K562 (cell line): ENCODE results near the gene EGFR. TPM values are rescaled to one million over a fixed set of nuclear protein-coding genes. Genes with fewer than 3 reads are reported as not detected.

Source experiments
- ATAC-seq: fragments of 200-7000 bp; cut with Tn5 transposase; 3 replicates; pipeline ENCODE4 v1.9.1; 2020; ENCODE audit warnings: moderate library complexity
- BruUV-seq: library from RNA; stranded (reverse); fragments of 400-500 nt; replicated peaks from 2 replicates; lab custom pipeline; 2021; lab: Mats Ljungman, UMichigan
- CTCF ChIA-PET: fragments of 300-600 bp; formaldehyde crosslinking; extraction: SDS; loops from one replicate; lab custom pipeline; 2021; ENCODE audit warnings: low intra/inter-chr PET ratio; lab: Yijun Ruan, JAX
- POLR2A ChIA-PET: fragments of 300-600, 350-650 bp; sonication (Branson Sonifier 250); formaldehyde crosslinking; extraction: SDS; loops from one replicate; lab custom pipeline; 2021; ENCODE audit warnings: antibody characterized with exemption, inconsistent platforms; lab: Yijun Ruan, JAX
- DNase-seq, 4 experiments: peaks; one replicate each; pipeline versions ENCODE4 v3.0.0 to v3.0.0-alpha.2; 2011 to 2018; ENCODE audit warnings: low spot score in 3 of 4, mixed read lengths in 3 of 4; ENCODE audit errors: extremely low read depth in 1 of 4
- FAIRE-seq: peaks from 2 replicates; lab custom pipeline; 2011; peaks lifted over from hg19 to GRCh38; lab: Jason Lieb, UNC
- H2AFZ ChIP-seq: 2 replicates; pipeline ENCODE4 v1.6.0; 2011; ENCODE audit warnings: low read depth, low read length, control low read depth, inconsistent platforms
- H3K27ac ChIP-seq: fragments of 200-600 bp; 3 replicates; pipeline ENCODE4 v1.8.0; 2011; ENCODE audit warnings: low read depth, mild to moderate bottlenecking, control low read depth, inconsistent platforms, low read length, moderate library complexity, mixed read lengths; ENCODE audit errors: extremely low read depth
- H3K27me3 ChIP-seq, 2 experiments: fragments of 300-600 bp in 1 of 2; 2 replicates in 1 of 2; 3 replicates in 1 of 2; pipeline versions ENCODE4 v1.6.0 to v1.8.0; 2011; ENCODE audit warnings: inconsistent platforms in 2 of 2, low read length in 2 of 2, mild to moderate bottlenecking in 1 of 2, mixed read lengths in 1 of 2, moderate library complexity in 1 of 2; ENCODE audit not compliant: control insufficient read depth in 2 of 2, insufficient read depth in 2 of 2
- H3K36me3 ChIP-seq: fragments of 300-600 bp; 3 replicates; pipeline ENCODE4 v1.8.0; 2011; ENCODE audit warnings: mild to moderate bottlenecking, low read length, inconsistent platforms; ENCODE audit not compliant: control insufficient read depth, insufficient read depth
- H3K4me1 ChIP-seq, 2 experiments: fragments of 200-600 bp in 1 of 2; replicated peaks in 1 of 2; 2 replicates in 1 of 2; 3 replicates in 1 of 2; pipeline versions ENCODE4 v1.5.1 to v1.8.0; 2011; ENCODE audit warnings: inconsistent platforms in 2 of 2, low read length in 2 of 2, mild to moderate bottlenecking in 1 of 2, mixed read lengths in 1 of 2, moderate library complexity in 1 of 2; ENCODE audit not compliant: control insufficient read depth in 2 of 2, insufficient read depth in 2 of 2
- H3K4me2 ChIP-seq: 2 replicates; pipeline ENCODE4 v1.6.1; 2011; ENCODE audit warnings: low read length, control low read depth, inconsistent platforms, mixed read lengths; ENCODE audit not compliant: insufficient read depth
- H3K4me3 ChIP-seq: fragments of 200-600 bp; sonication (generic), shearing (Covaris generic); 2 replicates; pipeline ENCODE4 v1.5.1; 2016; ENCODE audit warnings: control low read depth, inconsistent platforms
- H3K79me2 ChIP-seq: fragments of 200-600 bp; 3 replicates; pipeline ENCODE4 v1.8.0; 2011; ENCODE audit warnings: low read length, inconsistent platforms; ENCODE audit not compliant: control insufficient read depth, insufficient read depth
- H3K9ac ChIP-seq, 2 experiments: 2 replicates each; pipeline versions ENCODE4 v1.6.0 to v1.6.1; 2011; ENCODE audit warnings: low read depth in 2 of 2, low read length in 2 of 2, control low read depth in 1 of 2, inconsistent platforms in 1 of 2, mild to moderate bottlenecking in 1 of 2, mixed read lengths in 1 of 2; ENCODE audit not compliant: insufficient read depth in 1 of 2
- H3K9me1 ChIP-seq: one replicate; pipeline ENCODE4 v1.6.0; 2011; ENCODE audit warnings: inconsistent platforms, mild to moderate bottlenecking, low read length, moderate library complexity; ENCODE audit not compliant: control insufficient read depth, insufficient read depth
- H3K9me3 ChIP-seq: replicated peaks from 2 replicates; pipeline ENCODE4 v1.5.1; 2011; ENCODE audit warnings: low read depth, low read length, inconsistent platforms; ENCODE audit not compliant: control insufficient read depth, insufficient read depth
- H4K20me1 ChIP-seq: replicated peaks from 2 replicates; pipeline ENCODE4 v1.6.1; 2011; ENCODE audit warnings: low read length, inconsistent platforms, mixed read lengths; ENCODE audit not compliant: control insufficient read depth, insufficient read depth
- FOXK1 ChIP-seq: sonication (generic); formaldehyde crosslinking; IDR thresholded peaks from 2 replicates; pipeline ENCODE4 v1.8.0; 2022; ENCODE audit warnings: missing genetic modification reagents, mild to moderate bottlenecking, borderline replicate concordance
- HDAC8 ChIP-seq: fragments of 450-650 bp; IDR thresholded peaks from 2 replicates; pipeline ENCODE4 v1.6.1; 2016; ENCODE audit warnings: mild to moderate bottlenecking, missing genetic modification characterization, moderate library complexity, missing compliant biosample characterization
- HLTF ChIP-seq: fragments of 450-650 bp; IDR thresholded peaks from 2 replicates; pipeline ENCODE4 v1.6.1; 2016
- KHSRP ChIP-seq: fragments of 450-650 bp; IDR thresholded peaks from 2 replicates; pipeline ENCODE4 v1.6.1; 2017
- NCOR1 ChIP-seq: fragments of 450-650 bp; IDR thresholded peaks from 2 replicates; pipeline ENCODE4 v1.6.1; 2016; ENCODE audit warnings: mild to moderate bottlenecking, moderate library complexity
- POLR2A ChIP-seq: fragments of 450-650 bp; conservative IDR thresholded peaks from 2 replicates; pipeline ENCODE4 v1.6.1; 2016
- SP1 ChIP-seq: sonication (generic); formaldehyde crosslinking; IDR thresholded peaks from 2 replicates; pipeline ENCODE4 v1.8.1; 2022; ENCODE audit warnings: mild to moderate bottlenecking, missing genetic modification reagents
- TOE1 ChIP-seq, 2 experiments: fragments of 450-650 bp in 1 of 2; sonication (generic) in 1 of 2; formaldehyde crosslinking in 1 of 2; IDR thresholded peaks; 2 replicates each; pipeline versions ENCODE4 v1.7.1 to v1.8.0; 2016 to 2022; ENCODE audit warnings: borderline replicate concordance in 2 of 2, mild to moderate bottlenecking in 2 of 2, antibody characterized with exemption in 1 of 2, inconsistent platforms in 1 of 2, low read depth in 1 of 2, missing genetic modification reagents in 1 of 2, moderate library complexity in 1 of 2
- ZC3H11A ChIP-seq: IDR thresholded peaks from 2 replicates; pipeline ENCODE4 v1.6.1; 2012; ENCODE audit warnings: low read depth, low read length, improper control_type of control experiment
- ZNF3 ChIP-seq: fragments of 250-450 bp; sonication (Bioruptor Pico); IDR thresholded peaks from 2 replicates; pipeline ENCODE4 v1.5.0; 2021; ENCODE audit warnings: mild to moderate bottlenecking, moderate library complexity
- WGBS: fragments of 100-300 bp; shearing (Covaris generic); methylation state at CpG from one replicate; pipeline ENCODE4 v1.1.6; 2016; ENCODE audit warnings: low coverage, mixed read lengths; ENCODE audit not compliant: insufficient coverage; ENCODE audit errors: missing lambda C conversion rate; 5-methylcytosine and 5-hydroxymethylcytosine counted together
- in situ Hi-C: fragments of 300-500 bp; cut with MboI; formaldehyde crosslinking; loops from 4 replicates; pipeline ENCODE4 v1.15.0; 2018; ENCODE audit warnings: inconsistent platforms, mixed read lengths
- intact Hi-C: fragments of 100-400 bp; cut with micrococcal nuclease; formaldehyde crosslinking; loops from 2 replicates; pipeline ENCODE4 v1.14.2; 2022
- polyA plus RNA-seq, 8 experiments: library from polyadenylated mRNA; depleted of rRNA in 4 of 8; stranded (reverse) in 5 of 8; unstranded in 3 of 8; fragments of >200 nt; fragmentation: Nextera tagmentation in 2 of 8; fragmentation: Illumina TruSeq in 1 of 8; extraction: Ambion mirVana in 2 of 8; extraction: Trizol in 1 of 8; gene quantifications; 2 replicates each; pipeline versions ENCODE4 v1.2.1 to v1.2.3, GENCODE V29; 2011 to 2014; ENCODE audit warnings: inconsistent platforms in 1 of 8, missing spikeins in 1 of 8
- total RNA-seq, 7 experiments: library from RNA; depleted of rRNA in 6 of 7; stranded (reverse); fragments of >200 nt in 6 of 7; fragmentation: Illumina TruSeq in 2 of 7; extraction: Trizol in 2 of 7; gene quantifications; 2 replicates each; pipeline versions ENCODE4 v1.2.1 to v1.2.3, GENCODE V29; 2011 to 2021; ENCODE audit warnings: low replicate concordance in 1 of 7
- TF ChIP-seq, protein P1 (sequence below): fragments of 250-450 bp; sonication (Bioruptor Pico); IDR thresholded peaks from 2 replicates; pipeline ENCODE4 v1.8.0; 2022; ENCODE audit warnings: inconsistent platforms
- TF ChIP-seq, protein P2 (sequence below): fragments of 250-450 bp; sonication (Bioruptor Pico); IDR thresholded peaks from 2 replicates; pipeline ENCODE4 v1.4.0; 2020; ENCODE audit warnings: mild to moderate bottlenecking, moderate library complexity, borderline replicate concordance
- TF ChIP-seq, protein P3 (sequence below): sonication (generic); formaldehyde crosslinking; IDR thresholded peaks from 2 replicates; pipeline ENCODE4 v1.8.0; 2022; ENCODE audit warnings: mild to moderate bottlenecking, low read depth, missing genetic modification reagents
- TF ChIP-seq, protein P4 (sequence below): sonication (generic); formaldehyde crosslinking; IDR thresholded peaks from 2 replicates; pipeline ENCODE4 v1.8.0; 2022; ENCODE audit warnings: mild to moderate bottlenecking, missing genetic modification reagents
- TF ChIP-seq, protein P5 (sequence below), 2 experiments: fragments of 250-450 bp in 1 of 2; fragments of 450-650 bp in 1 of 2; sonication (Bioruptor Pico) in 1 of 2; IDR thresholded peaks; 2 replicates each; pipeline versions ENCODE4 v1.6.1 to v1.8.0; 2016 to 2021; ENCODE audit warnings: mild to moderate bottlenecking in 2 of 2, moderate library complexity in 2 of 2, missing compliant biosample characterization in 1 of 2, missing genetic modification characterization in 1 of 2

Gene EGFR
- total and polyA plus RNA-seq, 9 of the 15 experiments (the other 6 are each of a cell fraction or from before 2014, with no cell fraction given), result 0.13 TPM; not detected in 8

DNA sequence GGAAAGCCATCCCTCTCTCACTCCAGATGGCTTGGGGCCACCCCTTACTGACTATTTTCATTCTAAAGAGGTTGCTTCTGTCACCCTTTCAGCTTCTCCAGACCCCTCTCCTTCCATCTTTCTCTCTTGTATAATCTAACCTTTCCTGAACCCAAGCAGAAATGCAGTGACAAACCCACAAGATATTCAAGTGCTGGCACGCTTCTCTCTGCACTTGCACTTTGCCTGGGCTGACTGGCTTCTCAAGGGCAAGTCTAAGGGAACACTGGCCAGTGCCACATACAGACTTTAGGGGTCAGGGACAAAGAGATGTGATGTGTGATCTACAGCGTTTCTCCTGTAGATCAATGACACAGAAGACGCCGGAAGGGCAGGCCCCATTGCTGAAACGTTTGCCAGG is 195.9 kb downstream of the EGFR start:
- Histone ChIP-seq H3K9me1 (no peaks in the 10 kb centered on the region), H3K4me1 (no peaks in the 10 kb centered on the region), H3K4me2 (no peak overlapping the region), H3K9ac (no peak overlapping the region), H3K79me2 (no peaks in the 10 kb centered on the region), H2AFZ (no peak overlapping the region), H3K27ac (no peak overlapping the region), H3K27me3 (peaks cover 9 to 23% of the 10 kb centered on the region in 2 experiments; a peak in 3 of 5 replicates), H3K9me3 (no peaks in the 10 kb centered on the region), H3K36me3 (no peaks in the 10 kb centered on the region), H3K4me3 (no peak overlapping the region), H4K20me1 (no peaks in the 10 kb centered on the region)
- DNase-seq, result no peak
- no peak for FAIRE-seq
- intact Hi-C loops (loop anchor here (10.0 kb wide), 1 partner anchor 60 kb away; no protein-coding TSS in a partner anchor), in situ Hi-C loops (no loop called here)
- WGBS, result 3% methylated on average over 5 of the region's 5 CpGs
- no TSS peak for BruUV-seq
- no peak for ATAC-seq
- CTCF ChIA-PET, result no interaction called here
- POLR2A ChIA-PET, result no interaction called here
- TF ChIP-seq, protein P1, sequence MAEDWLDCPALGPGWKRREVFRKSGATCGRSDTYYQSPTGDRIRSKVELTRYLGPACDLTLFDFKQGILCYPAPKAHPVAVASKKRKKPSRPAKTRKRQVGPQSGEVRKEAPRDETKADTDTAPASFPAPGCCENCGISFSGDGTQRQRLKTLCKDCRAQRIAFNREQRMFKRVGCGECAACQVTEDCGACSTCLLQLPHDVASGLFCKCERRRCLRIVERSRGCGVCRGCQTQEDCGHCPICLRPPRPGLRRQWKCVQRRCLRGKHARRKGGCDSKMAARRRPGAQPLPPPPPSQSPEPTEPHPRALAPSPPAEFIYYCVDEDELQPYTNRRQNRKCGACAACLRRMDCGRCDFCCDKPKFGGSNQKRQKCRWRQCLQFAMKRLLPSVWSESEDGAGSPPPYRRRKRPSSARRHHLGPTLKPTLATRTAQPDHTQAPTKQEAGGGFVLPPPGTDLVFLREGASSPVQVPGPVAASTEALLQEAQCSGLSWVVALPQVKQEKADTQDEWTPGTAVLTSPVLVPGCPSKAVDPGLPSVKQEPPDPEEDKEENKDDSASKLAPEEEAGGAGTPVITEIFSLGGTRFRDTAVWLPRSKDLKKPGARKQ (CRISPR knock-in tag), result no peak
- TF ChIP-seq, protein P2, sequence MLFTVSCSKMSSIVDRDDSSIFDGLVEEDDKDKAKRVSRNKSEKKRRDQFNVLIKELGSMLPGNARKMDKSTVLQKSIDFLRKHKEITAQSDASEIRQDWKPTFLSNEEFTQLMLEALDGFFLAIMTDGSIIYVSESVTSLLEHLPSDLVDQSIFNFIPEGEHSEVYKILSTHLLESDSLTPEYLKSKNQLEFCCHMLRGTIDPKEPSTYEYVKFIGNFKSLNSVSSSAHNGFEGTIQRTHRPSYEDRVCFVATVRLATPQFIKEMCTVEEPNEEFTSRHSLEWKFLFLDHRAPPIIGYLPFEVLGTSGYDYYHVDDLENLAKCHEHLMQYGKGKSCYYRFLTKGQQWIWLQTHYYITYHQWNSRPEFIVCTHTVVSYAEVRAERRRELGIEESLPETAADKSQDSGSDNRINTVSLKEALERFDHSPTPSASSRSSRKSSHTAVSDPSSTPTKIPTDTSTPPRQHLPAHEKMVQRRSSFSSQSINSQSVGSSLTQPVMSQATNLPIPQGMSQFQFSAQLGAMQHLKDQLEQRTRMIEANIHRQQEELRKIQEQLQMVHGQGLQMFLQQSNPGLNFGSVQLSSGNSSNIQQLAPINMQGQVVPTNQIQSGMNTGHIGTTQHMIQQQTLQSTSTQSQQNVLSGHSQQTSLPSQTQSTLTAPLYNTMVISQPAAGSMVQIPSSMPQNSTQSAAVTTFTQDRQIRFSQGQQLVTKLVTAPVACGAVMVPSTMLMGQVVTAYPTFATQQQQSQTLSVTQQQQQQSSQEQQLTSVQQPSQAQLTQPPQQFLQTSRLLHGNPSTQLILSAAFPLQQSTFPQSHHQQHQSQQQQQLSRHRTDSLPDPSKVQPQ (CRISPR knock-in tag), result no peak
- TF ChIP-seq, protein P3, sequence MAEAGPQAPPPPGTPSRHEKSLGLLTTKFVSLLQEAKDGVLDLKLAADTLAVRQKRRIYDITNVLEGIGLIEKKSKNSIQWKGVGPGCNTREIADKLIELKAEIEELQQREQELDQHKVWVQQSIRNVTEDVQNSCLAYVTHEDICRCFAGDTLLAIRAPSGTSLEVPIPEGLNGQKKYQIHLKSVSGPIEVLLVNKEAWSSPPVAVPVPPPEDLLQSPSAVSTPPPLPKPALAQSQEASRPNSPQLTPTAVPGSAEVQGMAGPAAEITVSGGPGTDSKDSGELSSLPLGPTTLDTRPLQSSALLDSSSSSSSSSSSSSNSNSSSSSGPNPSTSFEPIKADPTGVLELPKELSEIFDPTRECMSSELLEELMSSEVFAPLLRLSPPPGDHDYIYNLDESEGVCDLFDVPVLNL (CRISPR knock-in tag), result no peak
- no peak for TF ChIP-seq NCOR1
- TF ChIP-seq TOE1 (IDR thresholded peaks at IDR 0.05; ENCODE audit: borderline replicate concordance), result no peak
- no peak for TF ChIP-seq TOE1 (CRISPR knock-in tag; IDR thresholded peaks at IDR 0.05; ENCODE audit: borderline replicate concordance, low read depth)
- no peak for TF ChIP-seq HLTF
- TF ChIP-seq POLR2A, result no peak
- no peak for TF ChIP-seq SP1 (CRISPR knock-in tag)
- no peak for TF ChIP-seq KHSRP
- no peak for TF ChIP-seq HDAC8 (tag)
- TF ChIP-seq, protein P4, sequence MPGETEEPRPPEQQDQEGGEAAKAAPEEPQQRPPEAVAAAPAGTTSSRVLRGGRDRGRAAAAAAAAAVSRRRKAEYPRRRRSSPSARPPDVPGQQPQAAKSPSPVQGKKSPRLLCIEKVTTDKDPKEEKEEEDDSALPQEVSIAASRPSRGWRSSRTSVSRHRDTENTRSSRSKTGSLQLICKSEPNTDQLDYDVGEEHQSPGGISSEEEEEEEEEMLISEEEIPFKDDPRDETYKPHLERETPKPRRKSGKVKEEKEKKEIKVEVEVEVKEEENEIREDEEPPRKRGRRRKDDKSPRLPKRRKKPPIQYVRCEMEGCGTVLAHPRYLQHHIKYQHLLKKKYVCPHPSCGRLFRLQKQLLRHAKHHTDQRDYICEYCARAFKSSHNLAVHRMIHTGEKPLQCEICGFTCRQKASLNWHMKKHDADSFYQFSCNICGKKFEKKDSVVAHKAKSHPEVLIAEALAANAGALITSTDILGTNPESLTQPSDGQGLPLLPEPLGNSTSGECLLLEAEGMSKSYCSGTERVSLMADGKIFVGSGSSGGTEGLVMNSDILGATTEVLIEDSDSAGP (CRISPR knock-in tag), result no peak
- no peak for TF ChIP-seq FOXK1 (CRISPR knock-in tag)
- TF ChIP-seq ZC3H11A, result no peak
- TF ChIP-seq, protein P5, sequence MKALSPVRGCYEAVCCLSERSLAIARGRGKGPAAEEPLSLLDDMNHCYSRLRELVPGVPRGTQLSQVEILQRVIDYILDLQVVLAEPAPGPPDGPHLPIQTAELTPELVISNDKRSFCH (CRISPR knock-in tag; IDR thresholded peaks at IDR 0.05), result no peak
- TF ChIP-seq, protein P5 (tag; IDR thresholded peaks at IDR 0.05), result no peak
- TF ChIP-seq ZNF3 (CRISPR knock-in tag), result no peak
